HepG2 (cell line): ENCODE results near the gene CPSF7. TPM values are rescaled to one million over a fixed set of nuclear protein-coding genes. Genes with fewer than 3 reads are reported as not detected.
A peak's percentile ranks its signal among the peaks of the same experiment; 100 is the strongest.

Experiments
- ARNT2 ChIP-seq: sonication (generic); formaldehyde crosslinking; IDR thresholded peaks from 2 replicates; pipeline ENCODE4 v1.8.0; 2022; ENCODE audit warnings: mild to moderate bottlenecking, low read depth, missing genetic modification reagents, moderate library complexity
- CCDC6 ChIP-seq: sonication (generic); formaldehyde crosslinking; IDR thresholded peaks from 2 replicates; pipeline ENCODE4 v1.8.1; 2022; ENCODE audit warnings: mild to moderate bottlenecking, missing genetic modification reagents, moderate library complexity
- KDM4B ChIP-seq: sonication (generic); formaldehyde crosslinking; IDR thresholded peaks from 2 replicates; pipeline ENCODE4 v1.4.0; 2020; ENCODE audit warnings: missing genetic modification reagents
- MAF1 ChIP-seq: sonication (generic); formaldehyde crosslinking; IDR thresholded peaks from 2 replicates; pipeline ENCODE4 v1.5.0; 2020; ENCODE audit warnings: missing genetic modification reagents, borderline replicate concordance
- PPARG ChIP-seq: conservative IDR thresholded peaks from 2 replicates; pipeline ENCODE4 v1.6.1; 2016; ENCODE audit warnings: missing biosample characterization, missing genetic modification reagents
- RFX3 ChIP-seq: IDR thresholded peaks from 2 replicates; pipeline ENCODE4 v1.6.1; 2016; ENCODE audit warnings: missing biosample characterization, missing genetic modification reagents
- SMAD3 ChIP-seq: sonication (generic); formaldehyde crosslinking; IDR thresholded peaks from 2 replicates; pipeline ENCODE4 v1.4.0; 2020; ENCODE audit warnings: missing genetic modification reagents
- SP4 ChIP-seq: sonication (generic); formaldehyde crosslinking; IDR thresholded peaks from 2 replicates; pipeline ENCODE4 v1.8.1; 2023; ENCODE audit warnings: mild to moderate bottlenecking, missing genetic modification reagents
- TBP ChIP-seq: sonication (generic); formaldehyde crosslinking; IDR thresholded peaks from 2 replicates; pipeline ENCODE4 v1.5.0; 2020; ENCODE audit warnings: missing genetic modification reagents
- ZNF10 ChIP-seq: sonication (generic); formaldehyde crosslinking; IDR thresholded peaks from 2 replicates; pipeline ENCODE4 v1.4.0; 2020; ENCODE audit warnings: mild to moderate bottlenecking, low read depth, missing genetic modification reagents, borderline replicate concordance
- ZNF180 ChIP-seq: sonication (generic); formaldehyde crosslinking; IDR thresholded peaks from 2 replicates; pipeline ENCODE4 v1.4.0; 2020; ENCODE audit warnings: low read depth, missing genetic modification reagents, borderline replicate concordance
- ZNF224 ChIP-seq: sonication (generic); formaldehyde crosslinking; IDR thresholded peaks from 2 replicates; pipeline ENCODE4 v1.5.0; 2020; ENCODE audit warnings: mild to moderate bottlenecking, missing genetic modification reagents
- ZNF275 ChIP-seq: sonication (generic); formaldehyde crosslinking; IDR thresholded peaks from 2 replicates; pipeline ENCODE4 v1.8.0; 2022; ENCODE audit warnings: missing genetic modification reagents, mild to moderate bottlenecking, inconsistent platforms, borderline replicate concordance
- ZNF367 ChIP-seq: sonication (generic); formaldehyde crosslinking; IDR thresholded peaks from 2 replicates; pipeline ENCODE4 v1.4.0; 2020; ENCODE audit warnings: missing genetic modification reagents, borderline replicate concordance
- ZNF569 ChIP-seq: sonication (generic); formaldehyde crosslinking; IDR thresholded peaks from 2 replicates; pipeline ENCODE4 v1.5.0; 2020; ENCODE audit warnings: mild to moderate bottlenecking, missing genetic modification reagents, moderate library complexity, borderline replicate concordance
- ZNF577 ChIP-seq: sonication (generic); formaldehyde crosslinking; IDR thresholded peaks from 2 replicates; pipeline ENCODE4 v1.4.0; 2020; ENCODE audit warnings: mild to moderate bottlenecking, low read depth, missing genetic modification reagents, borderline replicate concordance
- ZNF619 ChIP-seq: sonication (generic); formaldehyde crosslinking; IDR thresholded peaks from 2 replicates; pipeline ENCODE4 v1.4.0; 2020; ENCODE audit warnings: mild to moderate bottlenecking, missing genetic modification reagents
- ZNF740 ChIP-seq: sonication (generic); formaldehyde crosslinking; IDR thresholded peaks from 2 replicates; pipeline ENCODE4 v1.4.0; 2020; ENCODE audit warnings: missing genetic modification reagents
- ZSCAN20 ChIP-seq: sonication (generic); formaldehyde crosslinking; IDR thresholded peaks from 2 replicates; pipeline ENCODE4 v1.4.0; 2020; ENCODE audit warnings: missing genetic modification reagents, mild to moderate bottlenecking, borderline replicate concordance
- polyA plus RNA-seq, 8 experiments: library from polyadenylated mRNA; depleted of rRNA in 3 of 8; stranded (reverse) in 7 of 8; unstranded in 1 of 8; fragments of >200 nt; fragmentation: Illumina TruSeq in 4 of 8; extraction: Trizol in 4 of 8; gene quantifications; 2 replicates each; pipeline versions ENCODE4 v1.2.1 to v1.2.3, GENCODE V29; 2011 to 2016; ENCODE audit warnings: low read depth in 4 of 8, missing spikeins in 1 of 8, mixed read lengths in 1 of 8; ENCODE audit not compliant: insufficient read depth in 1 of 8
- total RNA-seq, 5 experiments: library from RNA; depleted of rRNA; stranded (reverse); fragments of >200 nt; fragmentation: Illumina TruSeq; extraction: Trizol; gene quantifications; 2 replicates each; pipeline ENCODE4 v1.2.3, GENCODE V29; 2016; ENCODE audit warnings: low read depth in 1 of 5
- TF ChIP-seq, protein P1 (sequence below), 2 experiments: sonication (generic) in 1 of 2; formaldehyde crosslinking in 1 of 2; IDR thresholded peaks; 2 replicates each; pipeline versions ENCODE4 v1.4.0 to v1.6.1; 2016 to 2020; ENCODE audit warnings: borderline replicate concordance in 1 of 2, low read depth in 1 of 2, mild to moderate bottlenecking in 1 of 2, missing genetic modification reagents in 1 of 2
- TF ChIP-seq, protein P2 (sequence below): sonication (generic); formaldehyde crosslinking; IDR thresholded peaks from 2 replicates; pipeline ENCODE4 v1.8.1; 2023; ENCODE audit warnings: mild to moderate bottlenecking, missing genetic modification reagents

Gene CPSF7
- total and polyA plus RNA-seq, 2 of the 13 experiments (the other 11 are each of a cell fraction or from before 2014, with no cell fraction given), result 34.1 to 36.8 TPM

GRCh38 chr11:61429691-61430582, at the start of gene CPSF7, which contains the start of gene SDHAF2 (continued):
- TF ChIP-seq ZNF367 (0 out of 2 replicates have a peak, but pooled peaks have one; percentile 67), TBP (CRISPR knock-in tag) (0 out of 2 replicates have a peak, but pooled peaks have one; percentile 86), RFX3 (CRISPR knock-in tag) (no peak), PPARG (CRISPR knock-in tag) (no peak; the same call in 1 of the 2 replicates), ZNF275 (CRISPR knock-in tag) (peak; percentile 84), KDM4B (CRISPR knock-in tag) (no peak), ARNT2 (CRISPR knock-in tag) (peak; percentile 85), ZNF180 (0 out of 2 replicates have a peak, but pooled peaks have one; percentile 53), ZNF224 (0 out of 2 replicates have a peak, but pooled peaks have one; percentile 61), ZNF569 (CRISPR knock-in tag) (no peak), CCDC6 (CRISPR knock-in tag) (peak; percentile 63; the same call in 1 of the 2 replicates), ZNF619 (CRISPR knock-in tag) (peak; percentile 45; the same call in 1 of the 2 replicates), ZSCAN20 (CRISPR knock-in tag) (peak; percentile 42; the same call in 1 of the 2 replicates), SP4 (CRISPR knock-in tag) (peak; percentile 88), MAF1 (CRISPR knock-in tag) (peak; percentile 71), ZNF577 (CRISPR knock-in tag) (0 out of 2 replicates have a peak, but pooled peaks have one; percentile 45), SMAD3 (CRISPR knock-in tag) (no peak; the same call in 1 of the 2 replicates), ZNF10 (CRISPR knock-in tag) (no peak), ZNF740 (CRISPR knock-in tag) (peak; percentile 55)
- TF ChIP-seq, protein P1, sequence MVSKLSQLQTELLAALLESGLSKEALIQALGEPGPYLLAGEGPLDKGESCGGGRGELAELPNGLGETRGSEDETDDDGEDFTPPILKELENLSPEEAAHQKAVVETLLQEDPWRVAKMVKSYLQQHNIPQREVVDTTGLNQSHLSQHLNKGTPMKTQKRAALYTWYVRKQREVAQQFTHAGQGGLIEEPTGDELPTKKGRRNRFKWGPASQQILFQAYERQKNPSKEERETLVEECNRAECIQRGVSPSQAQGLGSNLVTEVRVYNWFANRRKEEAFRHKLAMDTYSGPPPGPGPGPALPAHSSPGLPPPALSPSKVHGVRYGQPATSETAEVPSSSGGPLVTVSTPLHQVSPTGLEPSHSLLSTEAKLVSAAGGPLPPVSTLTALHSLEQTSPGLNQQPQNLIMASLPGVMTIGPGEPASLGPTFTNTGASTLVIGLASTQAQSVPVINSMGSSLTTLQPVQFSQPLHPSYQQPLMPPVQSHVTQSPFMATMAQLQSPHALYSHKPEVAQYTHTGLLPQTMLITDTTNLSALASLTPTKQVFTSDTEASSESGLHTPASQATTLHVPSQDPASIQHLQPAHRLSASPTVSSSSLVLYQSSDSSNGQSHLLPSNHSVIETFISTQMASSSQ (IDR thresholded peaks at IDR 0.05; ENCODE audit: low read depth), result no peak; the same call in 1 of the 2 replicates
- TF ChIP-seq, protein P1 (CRISPR knock-in tag; IDR thresholded peaks at IDR 0.05; ENCODE audit: borderline replicate concordance), result 0 out of 2 replicates have a peak, but pooled peaks have one; percentile 23
- TF ChIP-seq, protein P2, sequence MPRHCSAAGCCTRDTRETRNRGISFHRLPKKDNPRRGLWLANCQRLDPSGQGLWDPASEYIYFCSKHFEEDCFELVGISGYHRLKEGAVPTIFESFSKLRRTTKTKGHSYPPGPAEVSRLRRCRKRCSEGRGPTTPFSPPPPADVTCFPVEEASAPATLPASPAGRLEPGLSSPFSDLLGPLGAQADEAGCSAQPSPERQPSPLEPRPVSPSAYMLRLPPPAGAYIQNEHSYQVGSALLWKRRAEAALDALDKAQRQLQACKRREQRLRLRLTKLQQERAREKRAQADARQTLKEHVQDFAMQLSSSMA (CRISPR knock-in tag), result 0 out of 2 replicates have a peak, but pooled peaks have one; percentile 56
